ENCODE results near the gene SLC38A10. TPM values are rescaled to one million over a fixed set of nuclear protein-coding genes. Genes with fewer than 3 reads are reported as not detected.
A peak's percentile ranks its signal among the peaks of the same experiment; 100 is the strongest.

SLC38A10 gene
- total and polyA plus RNA-seq, 10 of the 15 experiments (the other 5 are each of a cell fraction or from before 2014, with no cell fraction given), result 0.52 to 67.9 (median 22.1) TPM

- H3K9ac ChIP-seq (ENCODE audit: control insufficient read depth, insufficient read depth, low read length), result peak overlapping the region; percentile 43
- no peak for DNase-seq (ENCODE audit: low read depth, low spot score)
- SMC1A ChIA-PET (ENCODE audit: uncharacterized antibody, unreplicated experiment), result no interaction called here
- H4K20me1 ChIP-seq (ENCODE audit: control insufficient read depth, insufficient read depth), result no peaks in the 10 kb centered on the region
- H3K4me1 ChIP-seq (ENCODE audit: control insufficient read depth, insufficient read depth, low read length), result peaks cover 20% of the 10 kb centered on the region
- no peak overlapping the region for H3K27ac ChIP-seq (ENCODE audit: control insufficient read depth, insufficient read depth)
- no peak for FAIRE-seq
- peak overlapping the region; percentile 90 for H2AFZ ChIP-seq (ENCODE audit: control insufficient read depth, low read depth, low read length)
- POLR2A ChIA-PET, result no interaction called here
- no peaks in the 10 kb centered on the region; a peak in 1 of 4 replicates for H3K36me3 ChIP-seq (ENCODE audit: control insufficient read depth in 2 of 2, insufficient read depth in 2 of 2, low read length in 1 of 2)
- RAD21 ChIA-PET (ENCODE audit: unreplicated experiment), result no interaction called here
- H3K9me3 ChIP-seq (replicated peaks; ENCODE audit: control insufficient read depth, insufficient read depth, low read length), result no peaks in the 10 kb centered on the region
- intact Hi-C loops (cut with micrococcal nuclease; ENCODE audit: unreplicated experiment) (no loop called here), in situ Hi-C loops (cut with MboI) (no loop called here)
- BruUV-seq (replicated peaks), result no TSS peak
- no peaks in the 10 kb centered on the region for H3K27me3 ChIP-seq (replicated peaks in 1 of 2; ENCODE audit: control insufficient read depth in 2 of 2, insufficient read depth in 2 of 2, low read length in 1 of 2)
- CTCF ChIA-PET, result no interaction called here
- H3K4me2 ChIP-seq (ENCODE audit: control insufficient read depth, insufficient read depth), result peak overlapping the region; percentile 89; the same call in 1 of the 2 replicates
- ATAC-seq, result no peak
- peaks cover 3% of the 10 kb centered on the region for H3K79me2 ChIP-seq (ENCODE audit: control insufficient read depth, insufficient read depth, low read length)
- TF ChIP-seq ZBTB33 (IDR thresholded peaks at IDR 0.05) (no peak), FOXK2 (IDR thresholded peaks at IDR 0.05) (no peak), HSF1 (IDR thresholded peaks at IDR 0.05; ENCODE audit: low read depth, low read length) (no peak), E4F1 (IDR thresholded peaks at IDR 0.05; ENCODE audit: borderline replicate concordance, partially characterized antibody) (no peak), USF1 (IDR thresholded peaks at IDR 0.05; ENCODE audit: borderline replicate concordance, extremely low read length, insufficient read depth, low read depth, low read length) (no peak), MEF2A (IDR thresholded peaks at IDR 0.05; ENCODE audit: insufficient read depth, low read depth, low read length) (no peak)
- 20% methylated on average over 11 of the region's 11 CpGs for WGBS (ENCODE audit: insufficient coverage, insufficient replicate concordance, low lambda C conversion rate, missing lambda C conversion rate)
- H3K4me3 ChIP-seq, result no peak overlapping the region
These were observed 71.4 kb downstream of the SLC38A10 start for GRCh38 chr17:81223762-81224130.
